ENCODE results near the gene HMOX1.

The HMOX1 gene

GRCh38 chr22:35344956-35345690, 35.8 kb upstream of the HMOX1 start:
- DNase-seq = no peak
- H3K27me3 ChIP-seq (ENCODE audit: insufficient read depth, low read depth, severe bottlenecking) = no peaks in the 10 kb centered on the region
- TF ChIP-seq CTCF (IDR thresholded peaks at IDR 0.05; ENCODE audit: low read depth, low read length) = no peak
- H3K36me3 ChIP-seq = no peaks in the 10 kb centered on the region
- H3K4me3 ChIP-seq (ENCODE audit: low read depth, low read length) = no peak overlapping the region
- H3K9me3 ChIP-seq (ENCODE audit: severe bottlenecking) = peaks cover 2% of the 10 kb centered on the region
- H3K27ac ChIP-seq = no peak overlapping the region

GRCh38 chr22:35345808-35346505, 34.9 kb upstream of the HMOX1 start:
- no peak for TF ChIP-seq CTCF (IDR thresholded peaks at IDR 0.05; ENCODE audit: low read depth, low read length)
- H3K27ac ChIP-seq = no peak overlapping the region
- no peak for DNase-seq
- no peak overlapping the region for H3K4me3 ChIP-seq (ENCODE audit: low read depth, low read length)
- peaks cover 2% of the 10 kb centered on the region for H3K9me3 ChIP-seq (ENCODE audit: severe bottlenecking)
- H3K36me3 ChIP-seq = no peaks in the 10 kb centered on the region
- H3K27me3 ChIP-seq (ENCODE audit: insufficient read depth, low read depth, severe bottlenecking) = no peaks in the 10 kb centered on the region

- no peak for TF ChIP-seq CTCF (IDR thresholded peaks at IDR 0.05; ENCODE audit: low read depth, low read length)
- Histone ChIP-seq H3K36me3 (no peaks in the 10 kb centered on the region), H3K27ac (no peak overlapping the region), H3K9me3 (ENCODE audit: severe bottlenecking) (peaks cover 2% of the 10 kb centered on the region), H3K4me3 (ENCODE audit: low read depth, low read length) (no peak overlapping the region), H3K27me3 (ENCODE audit: insufficient read depth, low read depth, severe bottlenecking) (no peaks in the 10 kb centered on the region)
- no peak for DNase-seq
These were observed 34.2 kb upstream of the HMOX1 start for GRCh38 chr22:35346596-35347220.

- Histone ChIP-seq H3K27me3 (ENCODE audit: insufficient read depth, low read depth, severe bottlenecking) (no peaks in the 10 kb centered on the region), H3K27ac (no peak overlapping the region), H3K9me3 (ENCODE audit: severe bottlenecking) (peaks cover 2% of the 10 kb centered on the region), H3K36me3 (no peaks in the 10 kb centered on the region), H3K4me3 (ENCODE audit: low read depth, low read length) (no peak overlapping the region)
- TF ChIP-seq CTCF (IDR thresholded peaks at IDR 0.05; ENCODE audit: low read depth, low read length) = no peak
- no peak for DNase-seq
These were observed 33.4 kb upstream of the HMOX1 start for GRCh38 chr22:35347462-35347861.

- no peak for TF ChIP-seq CTCF (IDR thresholded peaks at IDR 0.05; ENCODE audit: low read depth, low read length)
- H3K4me3 ChIP-seq (ENCODE audit: low read depth, low read length) = no peak overlapping the region
These were observed 32.8 kb upstream of the HMOX1 start for GRCh38 chr22:35348026-35348590.

More at GRCh38 chr22:35348026-35348590, 32.8 kb upstream of the HMOX1 start:
- DNase-seq = no peak
- Histone ChIP-seq H3K9me3 (ENCODE audit: severe bottlenecking) (peaks cover 2% of the 10 kb centered on the region), H3K27ac (no peak overlapping the region), H3K36me3 (no peaks in the 10 kb centered on the region), H3K27me3 (ENCODE audit: insufficient read depth, low read depth, severe bottlenecking) (no peaks in the 10 kb centered on the region)
